Bronchial epithelial cell (primary cell): ENCODE measurements around the gene IRF2BPL. TPM values are rescaled to one million over a fixed set of nuclear protein-coding genes. Genes with fewer than 3 reads are reported as not detected.

ENCODE experiments used
- DNase-seq: peaks from one replicate; pipeline ENCODE4 v3.0.0-alpha.2; 2010; ENCODE audit warnings: low read depth
- FAIRE-seq: peaks from 2 replicates; lab custom pipeline; 2011; peaks lifted over from hg19 to GRCh38; lab: Jason Lieb, UNC
- H3K27me3 ChIP-seq: 2 replicates; pipeline ENCODE4 v1.5.1; 2011; ENCODE audit warnings: low read length; ENCODE audit not compliant: control insufficient read depth, insufficient read depth
- H3K36me3 ChIP-seq: 2 replicates; pipeline ENCODE4 v1.5.1; 2011; ENCODE audit warnings: low read length; ENCODE audit not compliant: control insufficient read depth, insufficient read depth
- H3K4me3 ChIP-seq: 2 replicates; pipeline ENCODE4 v1.5.1; 2011; ENCODE audit warnings: mild to moderate bottlenecking, low read depth, low read length, control low read depth
- CTCF ChIP-seq: IDR thresholded peaks from 2 replicates; pipeline ENCODE4 v1.5.1; 2011; ENCODE audit warnings: mild to moderate bottlenecking, moderate library complexity, low read length, control low read depth, inconsistent platforms; ENCODE audit not compliant: insufficient read depth, severe bottlenecking
- total RNA-seq: library from RNA; depleted of rRNA; stranded (reverse); fragments of >200 nt; gene quantifications from 2 replicates; pipeline ENCODE4 v1.2.1, GENCODE V29; 2014

Gene IRF2BPL
- total RNA-seq, 1 donor from 2014 or later = 12.1 TPM

- no peaks in the 10 kb centered on the region for H3K27me3 ChIP-seq
- TF ChIP-seq CTCF = peak; percentile 17
- peaks cover 12% of the 10 kb centered on the region for H3K36me3 ChIP-seq
- no peak for DNase-seq
- FAIRE-seq = no peak
- H3K4me3 ChIP-seq = peak overlapping the region; percentile 81
Measured at GRCh38 chr14:77027538-77028383, 747 bp downstream of the IRF2BPL start.

- FAIRE-seq = no peak
- Histone ChIP-seq H3K27me3 (no peaks in the 10 kb centered on the region), H3K4me3 (peak overlapping the region; percentile 81), H3K36me3 (peaks cover 12% of the 10 kb centered on the region)
- DNase-seq = no peak
- TF ChIP-seq CTCF = no peak
Measured at GRCh38 chr14:77026930-77027537, 1.5 kb downstream of the IRF2BPL start.

- peaks cover 12% of the 10 kb centered on the region for H3K36me3 ChIP-seq
- no peaks in the 10 kb centered on the region for H3K27me3 ChIP-seq
- peak overlapping the region; percentile 81 for H3K4me3 ChIP-seq
- FAIRE-seq (no peak), DNase-seq (no peak)
- no peak for TF ChIP-seq CTCF
Measured at GRCh38 chr14:77026166-77026929, 2.2 kb downstream of the IRF2BPL start.

- no peak for DNase-seq
- H3K27me3 ChIP-seq = no peaks in the 10 kb centered on the region
- FAIRE-seq = no peak
- H3K36me3 ChIP-seq = peaks cover 12% of the 10 kb centered on the region
- H3K4me3 ChIP-seq = peak overlapping the region; percentile 81
- TF ChIP-seq CTCF = no peak
Measured at GRCh38 chr14:77025744-77026165, 2.8 kb downstream of the IRF2BPL start.

GRCh38 chr14:77024171-77024691 is 4.3 kb downstream of the IRF2BPL start:
- no peak for DNase-seq
- peaks cover 12% of the 10 kb centered on the region for H3K36me3 ChIP-seq
- no peak for TF ChIP-seq CTCF
- no peak for FAIRE-seq
- peak overlapping the region; percentile 81 for H3K4me3 ChIP-seq
- H3K27me3 ChIP-seq = no peaks in the 10 kb centered on the region
